DMS114 treated with DMSO at 0.1 percent for 48 hours (cell line): ENCODE data around the gene HADHA.
"Not testable (repeated sequence)": the region's sequence is repeated elsewhere in the genome, so short reads cannot be mapped to it uniquely, and the experiment has no call there.

Source experiments
- DNase-seq: peaks from one replicate; lab custom pipeline; 2025; ENCODE audit not compliant: unreplicated experiment; lab: John Stamatoyannopoulos, UW

The HADHA gene

GRCh38 chr2:26244309-26245230 is at the start of gene HADHA, which contains the start of gene HADHB:
Gene HADHA (minus strand): TSS chr2:26244632. CDS start chr2:26244596, 36 bp downstream.
Gene HADHB (plus strand): TSS chr2:26244939. CDS start chr2:26254255, 9,316 bp downstream.
- DNase-seq, result peak; percentile 91

- no peak for DNase-seq
These were observed 48.2 kb upstream of the HADHA start for GRCh38 chr2:26292646-26293045.

GRCh38 chr2:26290001-26290400 is 45.6 kb upstream of the HADHA start:
- no peak for DNase-seq

GRCh38 chr2:26285931-26286330 is 41.5 kb upstream of the HADHA start:
- DNase-seq, result no peak

- DNase-seq, result no peak
These were observed 39.7 kb upstream of the HADHA start for GRCh38 chr2:26284132-26284531.

GRCh38 chr2:26283606-26284005 is 39.2 kb upstream of the HADHA start:
- no peak for DNase-seq

GRCh38 chr2:26281226-26281625 is 36.8 kb upstream of the HADHA start:
- no peak for DNase-seq

- no peak for DNase-seq
These were observed 35.5 kb upstream of the HADHA start for GRCh38 chr2:26279886-26280285.

- DNase-seq, result no peak
These were observed 32.2 kb upstream of the HADHA start for GRCh38 chr2:26276484-26277227.

- DNase-seq, result no peak
These were observed 29.7 kb upstream of the HADHA start for GRCh38 chr2:26274058-26274613.

- no peak for DNase-seq
These were observed 29.1 kb upstream of the HADHA start for GRCh38 chr2:26273501-26273900.

GRCh38 chr2:26270373-26270772 is 25.9 kb upstream of the HADHA start:
- no peak for DNase-seq

- DNase-seq, result no peak
These were observed 25.2 kb upstream of the HADHA start for GRCh38 chr2:26269571-26270158.

- not testable (repeated sequence) for DNase-seq
These were observed 24.4 kb upstream of the HADHA start for GRCh38 chr2:26268670-26269385.

GRCh38 chr2:26268213-26268612 is 23.8 kb upstream of the HADHA start:
- no peak for DNase-seq

GRCh38 chr2:26258836-26259235 is 14.4 kb upstream of the HADHA start:
- DNase-seq, result not testable (repeated sequence)

GRCh38 chr2:26255759-26256384 is 11.4 kb upstream of the HADHA start:
- no peak for DNase-seq

GRCh38 chr2:26251893-26252292 is 7.5 kb upstream of the HADHA start:
- DNase-seq, result no peak

GRCh38 chr2:26249625-26250024 is 5.2 kb upstream of the HADHA start:
- DNase-seq, result no peak

GRCh38 chr2:26246818-26247217 is 2.4 kb upstream of the HADHA start:
- no peak for DNase-seq
